ENCODE measurements around the gene DHDH.
A peak's percentile ranks its signal among the peaks of the same experiment; 100 is the strongest.
"Not testable (repeated sequence)": the region's sequence is repeated elsewhere in the genome, so short reads cannot be mapped to it uniquely, and the experiment has no call there.

The DHDH gene

GRCh38 chr19:48933382-48933932 is at the start of gene DHDH:
TSS of gene DHDH (plus strand) at chr19:48933699. CDS start at chr19:48933722, 23 bp downstream.
- peak; percentile 90 for DNase-seq

- no peak for DNase-seq
Measured at GRCh38 chr19:48883726-48884125, 49.8 kb upstream of the DHDH start.

GRCh38 chr19:48887861-48888612 is 45.5 kb upstream of the DHDH start:
- no peak for DNase-seq

- not testable (repeated sequence) for DNase-seq
Measured at GRCh38 chr19:48889496-48889895, 44.0 kb upstream of the DHDH start.

- DNase-seq = no peak
Measured at GRCh38 chr19:48890551-48890950, 42.9 kb upstream of the DHDH start.

- DNase-seq = no peak
Measured at GRCh38 chr19:48895226-48895625, 38.3 kb upstream of the DHDH start.

- DNase-seq = peak; percentile 49
Measured at GRCh38 chr19:48896191-48896720, 37.2 kb upstream of the DHDH start.

- DNase-seq = no peak
Measured at GRCh38 chr19:48897181-48897580, 36.3 kb upstream of the DHDH start.

- not testable (repeated sequence) for DNase-seq
Measured at GRCh38 chr19:48899386-48899749, 34.1 kb upstream of the DHDH start.

GRCh38 chr19:48899781-48900476 is 33.6 kb upstream of the DHDH start, which contains the start of gene NUCB1:
TSS of gene NUCB1 (plus strand) at chr19:48900312. CDS start at chr19:48900797, 485 bp downstream.
- DNase-seq = peak; percentile 99

- DNase-seq = peak; percentile 44
Measured at GRCh38 chr19:48900477-48901406, 32.8 kb upstream of the DHDH start.

- DNase-seq = not testable (repeated sequence)
Measured at GRCh38 chr19:48902291-48902690, 31.2 kb upstream of the DHDH start.

GRCh38 chr19:48903788-48904187 is 29.7 kb upstream of the DHDH start:
- DNase-seq = not testable (repeated sequence)

- no peak for DNase-seq
Measured at GRCh38 chr19:48905664-48906063, 27.8 kb upstream of the DHDH start.

GRCh38 chr19:48906324-48906723 is 27.2 kb upstream of the DHDH start:
- no peak for DNase-seq

- DNase-seq = no peak
Measured at GRCh38 chr19:48907671-48908070, 25.8 kb upstream of the DHDH start.

GRCh38 chr19:48909424-48910077 is 23.9 kb upstream of the DHDH start:
- not testable (repeated sequence) for DNase-seq

- no peak for DNase-seq
Measured at GRCh38 chr19:48910803-48911202, 22.7 kb upstream of the DHDH start.

GRCh38 chr19:48913114-48913889 is 20.2 kb upstream of the DHDH start:
- DNase-seq = peak; percentile 27

- DNase-seq = no peak
Measured at GRCh38 chr19:48914181-48914580, 19.3 kb upstream of the DHDH start.

- DNase-seq = no peak
Measured at GRCh38 chr19:48915757-48916156, 17.7 kb upstream of the DHDH start.
